ENCODE measurements around the gene WDR27.

- TF ChIP-seq CTCF (conservative IDR thresholded peaks at IDR 0.05; ENCODE audit: low read length) (no peak), EZH2phosphoT487 (IDR thresholded peaks at IDR 0.05; ENCODE audit: borderline replicate concordance) (no peak)
Observed at GRCh38 chr6:169566961-169567750, 134.7 kb downstream of the WDR27 start.

All from Loucy (cell line).